Ovary (tissue), 9 donors: ENCODE data around the gene PA2G4. TPM values are rescaled to one million over a fixed set of nuclear protein-coding genes. Genes with fewer than 3 reads are reported as not detected.

Source experiments
- DNase-seq, 5 donors: peaks; one replicate each; pipeline ENCODE4 v3.0.0-alpha.2; 2019 to 2020
- H3K27ac ChIP-seq, 2 donors: fragments of 200-600 bp; one replicate each; pipeline versions ENCODE4 v1.5.1 to v1.8.0; 2019 to 2022
- H3K27me3 ChIP-seq: fragments of 200-600 bp; one replicate; pipeline ENCODE4 v1.8.0; 2022
- H3K36me3 ChIP-seq: fragments of 200-600 bp; sonication (generic); one replicate; pipeline ENCODE4 v1.5.1; 2019
- H3K4me1 ChIP-seq: one replicate; pipeline ENCODE4 v1.8.1; 2013; ENCODE audit warnings: mild to moderate bottlenecking, moderate library complexity; ENCODE audit not compliant: insufficient read depth
- H3K4me3 ChIP-seq: fragments of 200-600 bp; sonication (generic); one replicate; pipeline ENCODE4 v1.5.1; 2017
- H3K9me3 ChIP-seq, 2 donors: fragments of 200-600 bp in 1 of 2; sonication (generic) in 1 of 2; one replicate each; pipeline versions ENCODE4 v1.5.1 to v1.8.1; 2013 to 2019; ENCODE audit warnings: mild to moderate bottlenecking in 1 of 2, moderate library complexity in 1 of 2
- EP300 ChIP-seq: sonication (generic); formaldehyde crosslinking; IDR thresholded peaks from one replicate; pipeline ENCODE4 v1.6.1; 2017; ENCODE audit warnings: antibody characterized with exemption
- POLR2A ChIP-seq: fragments of 450-650 bp; IDR thresholded peaks from one replicate; pipeline ENCODE4 v1.6.1; 2017; ENCODE audit warnings: antibody characterized with exemption, mild to moderate bottlenecking, moderate library complexity
- WGBS, 3 donors: extraction: QIAGEN DNeasy Blood & Tissue Kit in 1 of 3; methylation state at CpG; one replicate each; pipeline versions ENCODE4 v1.1.5 to v1.1.7; 2013 to 2017; 5-methylcytosine and 5-hydroxymethylcytosine counted together
- intact Hi-C, 4 donors: fragments of 100-400 bp; cut with DNase I; formaldehyde crosslinking; loops; one replicate each; pipeline versions ENCODE4 v1.11.0 to v1.15.1; 2022 to 2023
- polyA plus RNA-seq, 2 donors: library from polyadenylated mRNA; stranded (reverse); fragments of 200-250 nt in 1 of 2; fragments of 350-450 nt in 1 of 2; fragmentation: Illumina TruSeq in 1 of 2; extraction: RNeasy Lipid Tissue Mini Kit (QIAGEN cat#74804) in 1 of 2; gene quantifications; one replicate each; pipeline ENCODE4 v1.2.3, GENCODE V29; 2013 to 2014
- total RNA-seq, 7 donors: library from RNA; depleted of rRNA in 2 of 7; stranded (reverse); fragments of >200 nt in 2 of 7; fragmentation: NEBNext Ultra II Directional in 3 of 7; extraction: Animal tissue kit (Norgen Biotek cat#: 25700) in 3 of 7; gene quantifications; one replicate each; pipeline versions ENCODE4 v1.1.0 to v1.2.4, GENCODE V29; 2016 to 2023
- TF ChIP-seq, protein P1 (sequence below), 3 donors: fragments of 450-650 bp in 2 of 3; fragments of 200-600 bp in 1 of 3; IDR thresholded peaks; one replicate each; pipeline versions ENCODE4 v1.5.1 to v1.8.0; 2016 to 2022; ENCODE audit warnings: antibody characterized with exemption in 3 of 3, mild to moderate bottlenecking in 1 of 3
- donor health status: DM: no; HTN: no; CAD: no; lungs with moderate emphysema.
- donor health status: DM: no; HTN: no; CAD: no.
- donor health status: Bipolar disorder and iron deficiency.
- donor health status: DM: yes; HTN: yes; CAD: no.
- donor health status: DM: no; HTN: no; CAD: no.
- donor health status: DM: yes; HTN: yes; CAD: no.

The PA2G4 gene
- total and polyA plus RNA-seq, 9 donors: 65.6 to 219 (median 79.7) TPM

DNA sequence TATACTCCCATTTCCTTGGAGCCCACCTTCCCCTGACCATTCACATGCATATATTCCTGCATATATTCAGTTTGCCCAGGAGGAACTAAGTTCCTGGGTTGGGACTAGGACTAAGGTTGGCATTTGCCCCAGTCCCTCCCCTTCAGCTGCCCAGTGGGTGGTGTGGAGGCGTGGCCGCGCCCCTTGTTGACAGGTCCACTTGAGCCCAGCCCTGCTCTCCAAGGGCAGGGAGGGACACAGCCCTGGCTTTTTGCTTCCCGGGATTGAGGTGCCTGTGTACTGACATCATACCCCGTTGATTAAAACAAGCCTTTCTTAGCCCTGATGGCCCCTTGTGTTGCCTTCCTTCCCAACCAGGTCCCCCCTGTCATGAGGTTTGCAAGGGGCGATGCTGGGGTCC, 17.1 kb upstream of the PA2G4 start:
- no peak overlapping the region for H3K4me3 ChIP-seq
- H3K27ac ChIP-seq: no peak overlapping the region
- no peaks in the 10 kb centered on the region for H3K4me1 ChIP-seq
- no peaks in the 10 kb centered on the region for H3K27me3 ChIP-seq
- no peak for DNase-seq
- TF ChIP-seq, protein P1, sequence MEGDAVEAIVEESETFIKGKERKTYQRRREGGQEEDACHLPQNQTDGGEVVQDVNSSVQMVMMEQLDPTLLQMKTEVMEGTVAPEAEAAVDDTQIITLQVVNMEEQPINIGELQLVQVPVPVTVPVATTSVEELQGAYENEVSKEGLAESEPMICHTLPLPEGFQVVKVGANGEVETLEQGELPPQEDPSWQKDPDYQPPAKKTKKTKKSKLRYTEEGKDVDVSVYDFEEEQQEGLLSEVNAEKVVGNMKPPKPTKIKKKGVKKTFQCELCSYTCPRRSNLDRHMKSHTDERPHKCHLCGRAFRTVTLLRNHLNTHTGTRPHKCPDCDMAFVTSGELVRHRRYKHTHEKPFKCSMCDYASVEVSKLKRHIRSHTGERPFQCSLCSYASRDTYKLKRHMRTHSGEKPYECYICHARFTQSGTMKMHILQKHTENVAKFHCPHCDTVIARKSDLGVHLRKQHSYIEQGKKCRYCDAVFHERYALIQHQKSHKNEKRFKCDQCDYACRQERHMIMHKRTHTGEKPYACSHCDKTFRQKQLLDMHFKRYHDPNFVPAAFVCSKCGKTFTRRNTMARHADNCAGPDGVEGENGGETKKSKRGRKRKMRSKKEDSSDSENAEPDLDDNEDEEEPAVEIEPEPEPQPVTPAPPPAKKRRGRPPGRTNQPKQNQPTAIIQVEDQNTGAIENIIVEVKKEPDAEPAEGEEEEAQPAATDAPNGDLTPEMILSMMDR (IDR thresholded peaks at IDR 0.05): no peak
- no peak for TF ChIP-seq EP300
- TF ChIP-seq POLR2A: no peak
- H3K9me3 ChIP-seq: no peaks in the 10 kb centered on the region
- no peaks in the 10 kb centered on the region for H3K36me3 ChIP-seq
- WGBS, 3 donors: 78 to 84% (median 78%) methylated on average over 6 of the region's 6 CpGs
- intact Hi-C loops: no loop called here

DNA sequence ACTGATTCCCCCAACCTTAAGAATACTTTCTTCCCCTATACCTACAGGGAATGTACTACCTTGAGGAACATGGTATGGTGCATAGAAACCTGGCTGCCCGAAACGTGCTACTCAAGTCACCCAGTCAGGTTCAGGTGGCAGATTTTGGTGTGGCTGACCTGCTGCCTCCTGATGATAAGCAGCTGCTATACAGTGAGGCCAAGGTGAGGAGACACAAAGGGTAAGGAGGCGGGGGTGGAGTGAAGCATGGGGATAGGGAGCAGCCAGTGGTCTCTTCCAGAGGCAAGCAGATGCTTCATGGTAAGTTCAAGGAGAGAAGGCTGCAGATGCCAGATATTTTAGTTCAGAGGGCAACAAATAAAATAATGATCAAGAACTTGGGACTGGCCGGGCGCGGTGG, 6.6 kb upstream of the PA2G4 start:
- Histone ChIP-seq H3K27ac (no peak overlapping the region), H3K27me3 (no peaks in the 10 kb centered on the region), H3K9me3 (no peaks in the 10 kb centered on the region), H3K4me1 (no peaks in the 10 kb centered on the region), H3K36me3 (no peaks in the 10 kb centered on the region), H3K4me3 (no peak overlapping the region)
- intact Hi-C loops: no loop called here
- DNase-seq: no peak
- WGBS, 3 donors: 84 to 89% (median 88%) methylated on average over 6 of the region's 6 CpGs
- no peak for TF ChIP-seq POLR2A

DNA sequence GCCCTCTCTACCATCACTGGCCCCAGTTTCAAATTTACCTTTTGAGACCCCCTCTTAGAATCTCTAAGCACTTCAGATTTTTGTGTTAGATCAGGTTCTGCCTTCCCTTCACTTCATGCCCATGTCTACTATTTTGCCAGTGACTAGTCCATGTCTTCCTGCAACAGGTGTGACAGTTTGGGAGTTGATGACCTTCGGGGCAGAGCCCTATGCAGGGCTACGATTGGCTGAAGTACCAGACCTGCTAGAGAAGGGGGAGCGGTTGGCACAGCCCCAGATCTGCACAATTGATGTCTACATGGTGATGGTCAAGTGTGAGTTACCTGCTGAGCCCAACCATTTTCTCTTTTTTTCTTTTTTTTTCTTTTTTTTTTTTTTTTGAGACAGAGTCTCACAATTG, 5.8 kb upstream of the PA2G4 start:
- no peak overlapping the region for H3K27ac ChIP-seq

DNA sequence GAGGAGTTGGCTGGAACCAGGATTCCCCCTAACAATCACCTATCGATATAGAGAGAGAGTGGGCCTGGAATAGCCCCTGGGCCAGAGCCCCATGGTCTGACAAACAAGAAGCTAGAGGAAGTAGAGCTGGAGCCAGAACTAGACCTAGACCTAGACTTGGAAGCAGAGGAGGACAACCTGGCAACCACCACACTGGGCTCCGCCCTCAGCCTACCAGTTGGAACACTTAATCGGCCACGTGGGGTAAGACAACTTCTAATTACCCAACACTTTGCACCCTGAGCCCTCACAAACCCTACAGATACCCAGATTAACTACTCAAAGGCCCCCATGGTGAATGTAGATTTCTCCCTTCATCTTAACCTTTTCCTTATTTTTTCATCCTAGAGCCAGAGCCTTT, 4.6 kb upstream of the PA2G4 start:
- no peaks in the 10 kb centered on the region for H3K4me1 ChIP-seq
- H3K4me3 ChIP-seq: no peak overlapping the region
- H3K9me3 ChIP-seq: no peaks in the 10 kb centered on the region
- H3K27ac ChIP-seq: no peak overlapping the region
- no peak for DNase-seq
- intact Hi-C loops: no loop called here
- no peak for TF ChIP-seq EP300
- TF ChIP-seq, protein P1 (IDR thresholded peaks at IDR 0.05): no peak
- no peak for TF ChIP-seq POLR2A
- H3K36me3 ChIP-seq: no peaks in the 10 kb centered on the region
- H3K27me3 ChIP-seq: no peaks in the 10 kb centered on the region
- 86 to 95% (median 93%) methylated on average over 4 of the region's 4 CpGs for WGBS, 3 donors

More for the DNA sequence above, 5.8 kb upstream of the PA2G4 start:
- no peak overlapping the region for H3K4me3 ChIP-seq
- WGBS, 3 donors: 79 to 84% (median 80%) methylated on average over 3 of the region's 3 CpGs
- no peak for DNase-seq
- no peaks in the 10 kb centered on the region for H3K4me1 ChIP-seq
- no peak for TF ChIP-seq EP300
- TF ChIP-seq, protein P1 (IDR thresholded peaks at IDR 0.05): no peak
- no peak for TF ChIP-seq POLR2A
- no peaks in the 10 kb centered on the region for H3K36me3 ChIP-seq
- intact Hi-C loops: no loop called here
- no peaks in the 10 kb centered on the region for H3K27me3 ChIP-seq
- H3K9me3 ChIP-seq: no peaks in the 10 kb centered on the region

DNA sequence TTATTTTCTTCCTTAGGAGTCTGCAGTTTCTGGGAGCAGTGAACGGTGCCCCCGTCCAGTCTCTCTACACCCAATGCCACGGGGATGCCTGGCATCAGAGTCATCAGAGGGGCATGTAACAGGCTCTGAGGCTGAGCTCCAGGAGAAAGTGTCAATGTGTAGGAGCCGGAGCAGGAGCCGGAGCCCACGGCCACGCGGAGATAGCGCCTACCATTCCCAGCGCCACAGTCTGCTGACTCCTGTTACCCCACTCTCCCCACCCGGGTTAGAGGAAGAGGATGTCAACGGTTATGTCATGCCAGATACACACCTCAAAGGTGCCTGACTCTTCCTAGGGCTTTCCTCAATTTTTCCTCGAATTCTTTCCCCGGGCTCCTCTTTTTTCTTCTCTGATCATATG, 3.3 kb upstream of the PA2G4 start:
- no peak for TF ChIP-seq POLR2A
- TF ChIP-seq, protein P1 (IDR thresholded peaks at IDR 0.05): no peak
- no peak for TF ChIP-seq EP300
- Histone ChIP-seq H3K27me3 (no peaks in the 10 kb centered on the region), H3K4me1 (peaks cover 3% of the 10 kb centered on the region), H3K27ac (no peak overlapping the region), H3K9me3 (no peaks in the 10 kb centered on the region), H3K36me3 (no peaks in the 10 kb centered on the region), H3K4me3 (no peak overlapping the region)
- DNase-seq: no peak
- WGBS, 3 donors: 78 to 80% (median 79%) methylated on average over 14 of the region's 14 CpGs
- intact Hi-C loops: no loop called here
